H9 (cell line): ENCODE results near the gene APOM. TPM values are rescaled to one million over a fixed set of nuclear protein-coding genes. Genes with fewer than 3 reads are reported as not detected.

Experiments
- DNase-seq: peaks from one replicate; pipeline ENCODE4 v3.0.0-alpha.2; 2017
- H2AFZ ChIP-seq: one replicate; pipeline ENCODE4 v1.6.1; 2013; ENCODE audit warnings: mild to moderate bottlenecking, low read length, control low read depth, moderate library complexity
- H2AK5ac ChIP-seq: 2 replicates; pipeline ENCODE4 v1.6.1; 2013; ENCODE audit warnings: low read length, control low read depth, mixed read lengths; ENCODE audit not compliant: insufficient read length
- H2BK120ac ChIP-seq: one replicate; pipeline ENCODE4 v1.6.1; 2013; ENCODE audit warnings: low read depth, mild to moderate bottlenecking, low read length, control low read depth, inconsistent platforms; ENCODE audit not compliant: poor library complexity, severe bottlenecking
- H2BK12ac ChIP-seq: 2 replicates; pipeline ENCODE4 v1.6.1; 2013; ENCODE audit warnings: low read length, control low read depth, mixed read lengths, low read depth; ENCODE audit not compliant: insufficient read length
- H2BK15ac ChIP-seq: 2 replicates; pipeline ENCODE4 v1.6.1; 2013; ENCODE audit warnings: low read depth, low read length, control low read depth
- H2BK20ac ChIP-seq: one replicate; pipeline ENCODE4 v1.6.1; 2013; ENCODE audit warnings: low read depth, mild to moderate bottlenecking, low read length, control low read depth, inconsistent platforms; ENCODE audit not compliant: poor library complexity, severe bottlenecking
- H2BK5ac ChIP-seq: 2 replicates; pipeline ENCODE4 v1.6.1; 2013; ENCODE audit warnings: low read length, control low read depth, mixed read lengths; ENCODE audit not compliant: insufficient read length
- H3K14ac ChIP-seq: 2 replicates; pipeline ENCODE4 v1.6.1; 2013; ENCODE audit warnings: low read length, control low read depth; ENCODE audit not compliant: insufficient read depth
- H3K18ac ChIP-seq: 2 replicates; pipeline ENCODE4 v1.6.1; 2013; ENCODE audit warnings: low read depth, mild to moderate bottlenecking, mixed read lengths, low read length, control low read depth; ENCODE audit not compliant: insufficient read length
- H3K23ac ChIP-seq: 2 replicates; pipeline ENCODE4 v1.6.1; 2013; ENCODE audit warnings: low read length, control low read depth, mixed read lengths, low read depth; ENCODE audit not compliant: insufficient read length
- H3K23me2 ChIP-seq: 2 replicates; pipeline ENCODE4 v1.6.1; 2013; ENCODE audit warnings: low read depth, mild to moderate bottlenecking, mixed read lengths, low read length, control low read depth; ENCODE audit not compliant: insufficient read length, poor library complexity, severe bottlenecking
- H3K27ac ChIP-seq: 2 replicates; pipeline ENCODE4 v1.5.1; 2013; ENCODE audit warnings: low read length, control low read depth, mixed read lengths, low read depth; ENCODE audit not compliant: insufficient read length
- H3K27me3 ChIP-seq: 2 replicates; pipeline ENCODE4 v1.6.1; 2013; ENCODE audit warnings: low read length, control low read depth, inconsistent platforms; ENCODE audit not compliant: insufficient read depth
- H3K4ac ChIP-seq: 2 replicates; pipeline ENCODE4 v1.6.1; 2013; ENCODE audit warnings: low read depth, mild to moderate bottlenecking, control low read depth, inconsistent platforms, low read length, moderate library complexity
- H3K4me1 ChIP-seq: 2 replicates; pipeline ENCODE4 v1.6.1; 2013; ENCODE audit warnings: low read length, control low read depth, inconsistent platforms; ENCODE audit not compliant: insufficient read depth
- H3K4me2 ChIP-seq: 2 replicates; pipeline ENCODE4 v1.6.1; 2013; ENCODE audit warnings: low read length, control low read depth, mixed read lengths; ENCODE audit not compliant: insufficient read length, insufficient read depth
- H3K56ac ChIP-seq: 2 replicates; pipeline ENCODE4 v1.6.1; 2013; ENCODE audit warnings: low read depth, mild to moderate bottlenecking, mixed read lengths, low read length, control low read depth; ENCODE audit not compliant: insufficient read length
- H3K79me1 ChIP-seq: 2 replicates; pipeline ENCODE4 v1.6.1; 2013; ENCODE audit warnings: low read depth, mild to moderate bottlenecking, moderate library complexity, low read length, control low read depth, inconsistent platforms; ENCODE audit not compliant: insufficient read depth, poor library complexity, severe bottlenecking
- H3K79me2 ChIP-seq: 2 replicates; pipeline ENCODE4 v1.6.1; 2013; ENCODE audit warnings: low read length, control low read depth, inconsistent platforms; ENCODE audit not compliant: insufficient read depth
- H3K9ac ChIP-seq: 2 replicates; pipeline ENCODE4 v1.6.1; 2013; ENCODE audit warnings: low read length, control low read depth, mixed read lengths; ENCODE audit not compliant: insufficient read length; ENCODE audit errors: extremely low read depth
- H3K9me3 ChIP-seq: one replicate; pipeline ENCODE4 v1.6.1; 2013; ENCODE audit warnings: low read depth, low read length, inconsistent platforms; ENCODE audit not compliant: control insufficient read depth
- H3T11ph ChIP-seq: one replicate; pipeline ENCODE4 v1.6.1; 2013; ENCODE audit warnings: mild to moderate bottlenecking, low read length, control low read depth, inconsistent platforms
- H4K20me1 ChIP-seq: one replicate; pipeline ENCODE4 v1.6.1; 2013; ENCODE audit not compliant: control insufficient read depth, insufficient read length, insufficient read depth
- H4K5ac ChIP-seq: 2 replicates; pipeline ENCODE4 v1.6.1; 2013; ENCODE audit warnings: low read depth, mild to moderate bottlenecking, mixed read lengths, low read length, control low read depth; ENCODE audit not compliant: insufficient read length
- H4K8ac ChIP-seq: replicated peaks from 2 replicates; pipeline ENCODE4 v1.6.1; 2013; ENCODE audit warnings: low read length, control low read depth, mixed read lengths, low read depth; ENCODE audit not compliant: insufficient read length
- H4K91ac ChIP-seq: 2 replicates; pipeline ENCODE4 v1.6.1; 2013; ENCODE audit warnings: low read depth, mild to moderate bottlenecking, moderate library complexity, mixed read lengths, low read length, control low read depth; ENCODE audit not compliant: insufficient read length
- H3K27ac Mint-ChIP-seq, 3 experiments: 2 replicates in 2 of 3; 3 replicates in 1 of 3; pipeline ENCODE4 v1.8.0; 2020 to 2021; ENCODE audit warnings: mixed read lengths in 3 of 3, mild to moderate bottlenecking in 1 of 3, moderate library complexity in 1 of 3
- H3K27me3 Mint-ChIP-seq: 2 replicates; pipeline ENCODE4 v1.8.0; 2021; ENCODE audit warnings: low read depth, mild to moderate bottlenecking, moderate library complexity, mixed read lengths
- H3K36me3 Mint-ChIP-seq, 3 experiments: 2 replicates in 2 of 3; 3 replicates in 1 of 3; pipeline ENCODE4 v1.8.0; 2020 to 2021; ENCODE audit warnings: low read depth in 3 of 3, mixed read lengths in 3 of 3; ENCODE audit not compliant: insufficient read depth in 1 of 3
- H3K4me1 Mint-ChIP-seq, 2 experiments: 2 replicates each; pipeline ENCODE4 v1.8.0; 2020; ENCODE audit warnings: mixed read lengths in 2 of 2
- H3K4me3 Mint-ChIP-seq, 2 experiments: 2 replicates in 1 of 2; 3 replicates in 1 of 2; pipeline ENCODE4 v1.8.0; 2020 to 2021; ENCODE audit warnings: mild to moderate bottlenecking in 2 of 2, mixed read lengths in 2 of 2, moderate library complexity in 1 of 2
- H3K9me3 Mint-ChIP-seq, 2 experiments: 2 replicates in 1 of 2; 3 replicates in 1 of 2; pipeline ENCODE4 v1.8.0; 2020; ENCODE audit warnings: mild to moderate bottlenecking in 2 of 2, mixed read lengths in 2 of 2, moderate library complexity in 1 of 2
- CTCF ChIP-seq: fragments of 200-600 bp; sonication (generic); conservative IDR thresholded peaks from 3 replicates; pipeline ENCODE4 v1.8.0; 2021; ENCODE audit warnings: antibody characterized with exemption, mild to moderate bottlenecking
- WGBS: extraction: QIAGEN DNeasy Blood & Tissue Kit; methylation state at CpG from one replicate; pipeline ENCODE4 v1.1.7; 2013; ENCODE audit warnings: missing lambda C conversion rate, low lambda C conversion rate, mixed read lengths; ENCODE audit not compliant: insufficient read length; ENCODE audit errors: extremely low coverage; 5-methylcytosine and 5-hydroxymethylcytosine counted together
- total RNA-seq: library from RNA; stranded (reverse); gene quantifications from 2 replicates; pipeline ENCODE4 v1.2.1, GENCODE V29; 2021

The APOM gene
- total RNA-seq, 1 experiment from 2014 or later, result 3.6 TPM

GRCh38 chr6:31693535-31693934, 37.8 kb downstream of the APOM start:
- H3K4me1 Mint-ChIP-seq, result peaks cover 0 to 1% of the 10 kb centered on the region in 2 experiments; a peak in 1 of 4 replicates
- no peak overlapping the region for H3T11ph ChIP-seq
- H3K79me2 ChIP-seq, result no peaks in the 10 kb centered on the region
- H3K9ac ChIP-seq, result no peak overlapping the region
- H3K27ac Mint-ChIP-seq, result no peak overlapping the region
- no peak overlapping the region for H4K5ac ChIP-seq
- no peak overlapping the region for H3K4ac ChIP-seq
- H3K23ac ChIP-seq, result no peak overlapping the region
- no peaks in the 10 kb centered on the region for H3K27me3 Mint-ChIP-seq
- H2AFZ ChIP-seq, result no peak overlapping the region
- H4K91ac ChIP-seq, result no peak overlapping the region
- no peak overlapping the region for H3K4me2 ChIP-seq
- H3K9me3 ChIP-seq, result no peaks in the 10 kb centered on the region
- peaks cover 9 to 55% (median 37%) of the 10 kb centered on the region in 3 experiments; a peak in 6 of 7 replicates for H3K36me3 Mint-ChIP-seq
- no peak overlapping the region for H3K18ac ChIP-seq
- no peak overlapping the region for H2BK120ac ChIP-seq
- no peak overlapping the region for H4K8ac ChIP-seq
- no peaks in the 10 kb centered on the region for H3K79me1 ChIP-seq
- H3K23me2 ChIP-seq, result no peaks in the 10 kb centered on the region
- H3K56ac ChIP-seq, result no peak overlapping the region
- no CpG with 5 or more reads among the region's 6 CpGs for WGBS
- H3K27ac ChIP-seq, result no peak overlapping the region
- H2BK12ac ChIP-seq, result no peak overlapping the region
- H2AK5ac ChIP-seq, result no peak overlapping the region
- no peaks in the 10 kb centered on the region for H3K4me1 ChIP-seq
- no peak for DNase-seq
- no peak overlapping the region for H3K4me3 Mint-ChIP-seq
- H2BK15ac ChIP-seq, result no peak overlapping the region
- no peak overlapping the region for H2BK20ac ChIP-seq
- H4K20me1 ChIP-seq, result no peaks in the 10 kb centered on the region
- H3K9me3 Mint-ChIP-seq, result no peaks in the 10 kb centered on the region
- no peak overlapping the region for H3K14ac ChIP-seq
- H2BK5ac ChIP-seq, result no peak overlapping the region
- TF ChIP-seq CTCF, result no peak
- no peaks in the 10 kb centered on the region for H3K27me3 ChIP-seq
